Adipocyte (in vitro differentiated cells): ENCODE data around the gene IMMP2L.
"Not testable (repeated sequence)": the region's sequence is repeated elsewhere in the genome, so short reads cannot be mapped to it uniquely, and the experiment has no call there.

Source experiments
- DNase-seq: peaks from one replicate; pipeline ENCODE4 v3.0.0-alpha.2; 2015; ENCODE audit warnings: low read depth
- H3K27me3 ChIP-seq: replicated peaks from 2 replicates; pipeline ENCODE4 v1.7.0; 2013; ENCODE audit warnings: mild to moderate bottlenecking, low read length, moderate library complexity; ENCODE audit not compliant: control insufficient read depth, insufficient read depth
- H3K36me3 ChIP-seq: 2 replicates; pipeline ENCODE4 v1.7.0; 2013; ENCODE audit warnings: low read length, mild to moderate bottlenecking, moderate library complexity; ENCODE audit not compliant: control insufficient read depth, insufficient read depth, severe bottlenecking
- H3K4me1 ChIP-seq: 2 replicates; pipeline ENCODE4 v1.7.0; 2013; ENCODE audit warnings: mild to moderate bottlenecking, low read length, moderate library complexity; ENCODE audit not compliant: control insufficient read depth, insufficient read depth
- H3K4me3 ChIP-seq: 2 replicates; pipeline ENCODE4 v1.7.0; 2013; ENCODE audit warnings: mild to moderate bottlenecking, low read length, moderate library complexity
- H3K9ac ChIP-seq: 2 replicates; pipeline ENCODE4 v1.7.0; 2013; ENCODE audit warnings: mild to moderate bottlenecking, low read length, moderate library complexity
- H3K9me3 ChIP-seq: 2 replicates; pipeline ENCODE4 v1.7.0; 2013; ENCODE audit warnings: mild to moderate bottlenecking, low read length, moderate library complexity; ENCODE audit not compliant: control insufficient read depth

The IMMP2L gene

GRCh38 chr7:110940756-110941155 is 621.5 kb downstream of the IMMP2L start:
- no peaks in the 10 kb centered on the region for H3K36me3 ChIP-seq
- DNase-seq, result no peak
- H3K4me3 ChIP-seq, result no peak overlapping the region
- H3K9me3 ChIP-seq, result no peaks in the 10 kb centered on the region
- no peak overlapping the region for H3K9ac ChIP-seq
- peaks cover 19% of the 10 kb centered on the region for H3K4me1 ChIP-seq
- no peaks in the 10 kb centered on the region for H3K27me3 ChIP-seq

GRCh38 chr7:110938165-110938564 is 624.1 kb downstream of the IMMP2L start:
- Histone ChIP-seq H3K9me3 (peaks cover 2% of the 10 kb centered on the region), H3K4me1 (peaks cover 9% of the 10 kb centered on the region), H3K9ac (no peak overlapping the region), H3K36me3 (no peaks in the 10 kb centered on the region), H3K27me3 (no peaks in the 10 kb centered on the region), H3K4me3 (no peak overlapping the region)
- peak; percentile 21 for DNase-seq

GRCh38 chr7:110936665-110937064 is 625.6 kb downstream of the IMMP2L start:
- H3K9ac ChIP-seq, H3K36me3 ChIP-seq, H3K4me1 ChIP-seq: not testable (repeated sequence)

GRCh38 chr7:110929480-110930249 is 632.6 kb downstream of the IMMP2L start:
- H3K9ac ChIP-seq, result no peak overlapping the region
- H3K9me3 ChIP-seq, result peaks cover 2% of the 10 kb centered on the region
- H3K27me3 ChIP-seq, result no peaks in the 10 kb centered on the region
- no peaks in the 10 kb centered on the region for H3K36me3 ChIP-seq
- no peak for DNase-seq
- H3K4me1 ChIP-seq, result no peaks in the 10 kb centered on the region
- no peak overlapping the region for H3K4me3 ChIP-seq

More at GRCh38 chr7:110936665-110937064, 625.6 kb downstream of the IMMP2L start:
- DNase-seq, H3K27me3 ChIP-seq, H3K4me3 ChIP-seq, H3K9me3 ChIP-seq: not testable (repeated sequence)

- H3K36me3 ChIP-seq, result no peaks in the 10 kb centered on the region
- DNase-seq, result peak; percentile 70
- H3K4me3 ChIP-seq, result no peak overlapping the region
- H3K4me1 ChIP-seq, result peaks cover 31% of the 10 kb centered on the region
- no peaks in the 10 kb centered on the region for H3K9me3 ChIP-seq
- no peak overlapping the region for H3K9ac ChIP-seq
- H3K27me3 ChIP-seq, result no peaks in the 10 kb centered on the region
Observed at GRCh38 chr7:110922906-110923305, 639.4 kb downstream of the IMMP2L start.

- H3K27me3 ChIP-seq, result no peaks in the 10 kb centered on the region
- H3K4me1 ChIP-seq, result peaks cover 43% of the 10 kb centered on the region
- peak overlapping the region; percentile 36 for H3K9ac ChIP-seq
Observed at GRCh38 chr7:110921595-110922151, 640.6 kb downstream of the IMMP2L start.

GRCh38 chr7:110918949-110919548 is 643.2 kb downstream of the IMMP2L start:
- H3K4me1 ChIP-seq, result peaks cover 47% of the 10 kb centered on the region
- H3K9ac ChIP-seq, result no peak overlapping the region
- no peak overlapping the region for H3K4me3 ChIP-seq
- DNase-seq, result no peak
- H3K27me3 ChIP-seq, result no peaks in the 10 kb centered on the region
- H3K9me3 ChIP-seq, result no peaks in the 10 kb centered on the region
- H3K36me3 ChIP-seq, result no peaks in the 10 kb centered on the region

More at GRCh38 chr7:110921595-110922151, 640.6 kb downstream of the IMMP2L start:
- no peaks in the 10 kb centered on the region for H3K36me3 ChIP-seq
- H3K9me3 ChIP-seq, result no peaks in the 10 kb centered on the region
- H3K4me3 ChIP-seq, result peak overlapping the region; percentile 5
- DNase-seq, result peak; percentile 67

- Histone ChIP-seq H3K36me3 (no peaks in the 10 kb centered on the region), H3K4me3 (no peak overlapping the region), H3K4me1 (peaks cover 19% of the 10 kb centered on the region), H3K27me3 (no peaks in the 10 kb centered on the region), H3K9ac (no peak overlapping the region), H3K9me3 (no peaks in the 10 kb centered on the region)
- DNase-seq, result no peak
Observed at GRCh38 chr7:110914263-110914662, 648.0 kb downstream of the IMMP2L start.

GRCh38 chr7:110911632-110912031 is 650.7 kb downstream of the IMMP2L start:
- no peaks in the 10 kb centered on the region for H3K27me3 ChIP-seq
- no peak overlapping the region for H3K9ac ChIP-seq
- H3K9me3 ChIP-seq, result no peaks in the 10 kb centered on the region
- no peak overlapping the region for H3K4me3 ChIP-seq
- DNase-seq, result no peak
- H3K36me3 ChIP-seq, result no peaks in the 10 kb centered on the region
- peaks cover 4% of the 10 kb centered on the region for H3K4me1 ChIP-seq

GRCh38 chr7:110909117-110909516 is 653.2 kb downstream of the IMMP2L start:
- Histone ChIP-seq H3K4me3 (no peak overlapping the region), H3K9ac (no peak overlapping the region)

GRCh38 chr7:110905773-110906566 is 656.3 kb downstream of the IMMP2L start:
- Histone ChIP-seq H3K4me1 (peaks cover 1% of the 10 kb centered on the region), H3K27me3 (no peaks in the 10 kb centered on the region), H3K4me3 (no peak overlapping the region), H3K36me3 (no peaks in the 10 kb centered on the region), H3K9me3 (no peaks in the 10 kb centered on the region), H3K9ac (no peak overlapping the region)
- DNase-seq, result no peak

More at GRCh38 chr7:110909117-110909516, 653.2 kb downstream of the IMMP2L start:
- no peak for DNase-seq
- H3K27me3 ChIP-seq, result no peaks in the 10 kb centered on the region
- no peaks in the 10 kb centered on the region for H3K4me1 ChIP-seq
- H3K36me3 ChIP-seq, result no peaks in the 10 kb centered on the region
- no peaks in the 10 kb centered on the region for H3K9me3 ChIP-seq
